ENCODE results near the gene KRT8.

The KRT8 gene

DNA sequence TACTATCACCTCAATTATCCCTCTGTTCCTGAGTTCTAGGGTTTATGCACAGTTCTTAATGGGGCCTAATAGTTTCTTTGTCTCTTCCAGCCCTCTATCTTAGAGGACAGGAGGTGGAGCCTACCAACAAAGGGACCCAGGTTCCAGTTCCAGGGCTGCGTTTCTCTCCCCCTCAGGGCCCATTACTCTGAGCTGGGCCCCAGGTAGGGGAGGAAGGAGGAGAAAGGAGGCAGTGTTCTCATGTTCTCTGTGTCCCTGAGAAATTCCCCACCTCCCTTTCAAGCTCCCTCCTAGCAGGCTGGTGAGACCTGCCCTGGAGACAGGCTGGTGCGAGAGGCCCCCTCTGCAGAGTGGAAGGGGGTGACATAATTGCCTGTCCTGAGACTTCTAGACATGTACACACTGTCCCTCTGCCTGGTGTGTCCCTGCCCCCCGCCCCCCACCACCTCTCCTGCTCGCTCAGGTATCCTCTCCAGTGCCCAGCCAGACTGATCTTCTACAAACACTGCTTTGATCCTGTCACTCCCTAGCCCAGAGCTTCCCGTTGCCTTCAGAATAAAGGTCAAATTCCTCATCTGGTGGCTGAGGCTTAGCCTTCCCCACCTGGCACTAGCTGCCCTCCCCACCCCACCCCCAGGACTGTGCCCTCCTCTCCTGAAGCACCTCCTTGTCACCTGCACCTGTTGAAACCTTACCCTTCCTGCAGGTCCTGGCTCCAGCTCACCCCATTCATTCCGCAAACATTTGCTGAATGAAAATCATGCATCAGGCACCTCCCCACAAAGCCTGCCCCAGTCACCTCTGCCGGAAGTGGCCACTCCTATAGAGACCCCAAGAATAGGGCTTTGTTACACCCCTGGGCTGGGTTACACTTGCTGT lies 21.1 kb upstream of the KRT8 start:
- no peak for DNase-seq (ENCODE audit: extremely low read depth in 1 of 2, low read depth in 1 of 2)

DNA sequence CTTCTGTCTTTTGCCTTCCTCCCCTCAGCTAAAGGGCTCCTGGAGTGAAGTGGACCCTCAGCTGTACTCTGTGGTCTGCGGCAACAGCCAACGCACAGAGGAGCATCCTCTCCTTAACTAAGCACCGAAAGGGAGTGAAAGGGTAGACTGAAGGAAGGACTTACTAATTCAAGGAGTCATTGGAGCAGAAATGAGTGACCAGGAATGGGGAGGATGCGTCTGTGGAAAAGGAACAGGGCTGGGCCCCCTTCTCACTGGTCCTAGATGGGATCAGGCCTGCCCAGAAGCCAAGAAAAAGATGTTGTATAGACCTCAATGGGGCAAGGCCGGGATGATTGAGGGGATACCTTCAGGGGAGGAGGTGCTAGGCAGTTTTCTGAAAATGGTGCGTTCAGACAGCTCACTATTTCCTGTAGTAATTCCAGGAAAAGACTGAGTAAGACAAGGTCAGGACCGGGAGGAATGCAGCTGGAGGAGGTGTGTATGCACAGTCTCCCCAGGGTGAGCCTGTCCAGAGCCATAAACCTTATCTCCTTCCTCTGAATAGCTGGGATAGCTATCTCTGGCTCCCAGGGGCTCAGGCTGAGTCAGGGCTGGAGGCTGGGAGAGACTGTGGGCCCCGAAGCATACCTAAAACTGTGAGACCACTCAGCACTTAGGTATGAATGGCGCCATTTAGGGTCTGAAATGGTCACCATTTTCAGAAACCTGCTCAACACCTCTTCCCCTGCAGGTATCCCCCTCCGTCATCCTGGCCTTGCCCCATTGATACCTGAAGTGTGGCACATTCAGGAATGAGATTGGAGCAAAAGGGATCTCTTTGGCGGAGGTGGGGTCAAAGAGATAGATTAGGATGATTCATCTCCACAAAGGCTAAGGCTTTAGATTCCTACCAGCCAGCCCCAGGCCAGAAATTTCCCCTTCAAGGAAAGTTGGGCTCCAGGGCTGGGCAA lies 20.2 kb upstream of the KRT8 start:
- DNase-seq (ENCODE audit: extremely low read depth in 1 of 2, low read depth in 1 of 2), result no peak

DNA sequence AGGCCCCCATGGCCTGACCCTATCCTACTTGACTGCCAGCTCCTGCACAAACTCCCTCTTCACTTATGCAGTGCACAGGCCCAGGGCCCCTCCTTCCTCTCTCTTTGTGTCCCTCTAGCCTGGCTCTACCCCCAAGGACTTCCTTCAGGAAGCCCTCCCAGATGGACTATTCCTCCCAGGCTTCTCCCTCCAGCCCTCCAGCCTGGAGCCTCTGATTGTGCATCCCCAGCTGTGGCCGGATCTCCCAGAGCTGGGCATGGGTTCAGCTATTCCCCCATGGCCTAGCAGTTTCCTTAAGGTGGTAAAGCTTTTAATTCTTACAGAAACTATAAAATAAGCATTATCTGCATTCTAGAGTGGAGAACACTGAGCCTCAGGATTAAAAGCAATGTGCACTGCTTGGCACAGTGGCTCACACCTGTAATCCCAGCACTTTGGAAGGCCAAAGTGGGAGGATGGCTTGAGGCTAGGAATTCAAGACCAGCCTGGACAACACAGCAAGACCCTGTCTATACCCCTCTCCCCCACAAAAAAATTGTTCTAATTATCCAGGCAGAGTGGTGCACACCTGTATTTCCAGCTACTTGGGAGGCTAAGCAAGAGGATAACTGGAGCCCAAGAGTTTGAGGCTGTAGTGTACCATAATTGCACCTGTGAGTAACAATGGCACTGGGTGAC lies 16.8 kb upstream of the KRT8 start:
- no peak for DNase-seq (ENCODE audit: extremely low read depth in 1 of 2, low read depth in 1 of 2)

DNA sequence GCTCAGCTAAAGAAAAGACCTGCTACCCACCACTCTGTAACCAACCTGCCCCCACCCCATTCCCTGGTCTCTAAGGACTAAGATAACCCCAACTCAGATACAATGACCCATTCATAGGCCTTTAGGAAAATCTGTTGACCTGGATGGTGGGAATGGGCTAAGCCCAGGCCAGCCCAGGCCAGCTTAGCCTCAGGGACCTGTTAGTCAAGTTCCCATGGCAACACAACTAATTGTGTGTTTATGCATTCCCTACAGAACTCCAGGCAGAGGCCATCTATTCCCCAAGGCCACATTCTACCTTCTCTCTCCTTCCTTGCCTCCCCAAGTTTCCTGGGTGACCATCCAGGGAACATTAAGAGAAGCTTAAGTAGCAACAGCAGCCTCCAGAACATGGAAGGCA lies 16.1 kb upstream of the KRT8 start:
- no peak for DNase-seq (ENCODE audit: extremely low read depth in 1 of 2, low read depth in 1 of 2)

DNA sequence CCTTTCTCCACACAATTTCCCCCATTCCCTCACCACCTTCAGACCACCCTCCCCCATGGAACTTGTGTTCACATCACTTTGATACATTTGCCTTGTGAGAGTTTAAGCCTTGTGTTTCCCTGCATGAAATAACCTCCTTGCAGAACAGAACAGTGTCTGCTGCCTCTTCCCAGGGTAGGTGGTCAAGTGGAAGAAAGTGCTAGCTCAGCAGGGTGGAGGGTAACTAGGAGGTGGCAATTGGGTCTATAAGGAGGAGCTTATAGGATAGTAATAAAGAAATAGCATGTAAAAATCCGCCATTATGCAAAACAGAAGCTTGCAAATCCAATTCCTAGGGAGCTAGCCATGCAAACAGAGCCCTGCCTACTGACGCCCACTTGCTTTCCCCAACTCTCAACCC lies 13.9 kb upstream of the KRT8 start:
- no peak for DNase-seq (ENCODE audit: extremely low read depth in 1 of 2, low read depth in 1 of 2)

DNA sequence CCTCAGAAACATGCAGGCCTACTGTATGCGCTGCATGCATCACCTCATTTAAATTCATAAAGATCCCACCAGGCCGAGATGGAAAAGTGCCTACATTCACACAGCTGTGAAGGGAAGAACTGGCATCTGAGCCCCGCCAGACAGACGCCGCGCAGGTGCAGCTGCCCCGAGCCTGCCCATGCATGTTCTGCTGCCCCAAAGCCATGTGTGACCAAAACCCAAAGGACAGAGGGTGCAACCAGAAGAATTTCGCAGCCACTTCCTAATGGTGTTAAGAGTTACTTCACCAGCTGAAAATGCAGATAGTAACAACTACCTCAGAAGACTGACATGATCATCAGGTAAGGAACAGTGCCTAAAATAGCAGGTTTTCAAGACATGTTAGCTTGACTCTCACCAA lies 13.5 kb upstream of the KRT8 start:
- DNase-seq (ENCODE audit: extremely low read depth in 1 of 2, low read depth in 1 of 2), result no peak

DNA sequence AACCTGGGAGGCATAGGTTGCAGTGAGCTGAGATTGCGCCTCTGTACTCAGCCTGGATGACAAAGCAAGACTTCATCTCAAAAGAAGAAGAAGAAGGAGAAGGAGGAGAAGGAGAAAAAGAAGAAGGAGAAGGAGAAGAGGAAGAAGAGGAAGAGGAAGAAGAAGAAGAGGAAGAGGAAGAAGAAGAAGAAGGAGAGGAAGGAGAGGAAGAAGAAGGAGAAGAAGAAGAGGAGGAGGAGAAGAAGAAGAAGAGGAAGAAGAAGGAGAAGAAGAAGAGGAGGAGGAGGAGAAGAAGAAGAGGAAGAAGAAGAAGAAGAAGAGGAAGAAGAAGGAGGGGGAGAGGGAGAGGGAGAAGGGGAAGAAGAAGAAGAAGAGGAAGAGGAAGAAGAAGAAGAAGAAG lies 12.9 kb upstream of the KRT8 start:
- DNase-seq (ENCODE audit: extremely low read depth in 1 of 2, low read depth in 1 of 2), result no peak

DNA sequence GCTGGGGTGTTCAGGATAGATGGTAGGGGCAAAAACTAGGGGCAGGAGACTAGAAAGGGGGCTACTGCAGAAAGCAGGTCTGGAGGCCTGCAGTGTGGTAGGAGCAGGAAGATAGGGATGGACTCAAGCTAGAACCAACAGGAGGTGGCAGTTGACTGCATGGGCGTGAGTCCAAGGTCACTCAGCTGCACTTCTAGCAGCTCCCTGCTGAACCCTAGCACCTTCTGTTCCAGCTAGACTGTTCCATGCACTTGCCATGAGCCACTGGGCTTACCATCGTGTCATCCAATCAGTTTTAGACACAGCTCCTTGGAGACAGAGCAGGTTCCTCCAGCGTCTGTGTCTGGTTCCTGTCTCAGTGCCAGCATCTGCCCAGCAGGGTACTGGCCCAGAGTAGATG lies 11.3 kb upstream of the KRT8 start:
- DNase-seq (ENCODE audit: extremely low read depth in 1 of 2, low read depth in 1 of 2), result no peak

DNA sequence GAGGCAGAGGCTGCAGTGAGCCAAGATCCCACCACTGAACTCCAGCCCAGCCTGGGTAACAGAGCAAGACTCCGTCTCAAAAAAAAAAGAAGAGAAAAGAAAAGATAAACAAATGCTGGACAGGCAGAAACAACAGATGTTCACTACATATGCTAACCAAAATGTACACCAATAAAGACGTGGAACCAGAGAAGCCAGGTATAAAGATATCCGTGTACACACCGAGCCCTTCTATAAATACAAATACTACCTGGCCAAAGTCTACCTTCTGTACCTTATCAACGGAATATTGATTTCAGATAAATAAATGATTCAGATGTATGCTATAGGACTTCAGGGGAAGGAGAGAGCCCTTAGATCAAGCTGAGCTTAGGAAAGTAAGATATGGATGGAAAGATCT lies 10.8 kb upstream of the KRT8 start:
- no peak for DNase-seq (ENCODE audit: extremely low read depth in 1 of 2, low read depth in 1 of 2)

DNA sequence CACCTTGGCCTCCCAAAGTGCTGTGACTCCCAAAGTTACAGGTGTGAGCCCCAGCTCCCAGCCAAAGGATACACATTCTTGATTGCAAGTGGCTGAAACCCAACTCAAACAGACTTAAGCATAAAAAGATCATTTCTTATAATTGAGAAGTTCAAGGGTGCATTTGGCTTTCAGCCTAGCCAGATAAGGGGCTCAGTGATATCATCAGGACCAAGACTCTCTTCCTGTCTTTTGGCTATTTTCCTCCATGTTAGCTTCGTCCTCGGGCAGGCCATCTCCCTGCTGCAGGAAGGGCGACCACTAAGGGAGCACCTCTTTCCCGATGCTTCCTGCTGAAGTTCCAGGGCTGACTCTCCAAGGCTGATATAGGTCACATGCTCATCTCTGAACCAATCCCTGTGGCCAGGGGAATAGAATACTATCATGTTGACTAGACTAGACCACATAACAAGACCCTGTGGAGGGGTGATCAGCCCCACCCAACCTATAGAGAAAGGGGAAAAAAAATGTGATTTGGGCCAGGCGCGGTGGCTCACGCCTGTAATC lies 9.8 kb upstream of the KRT8 start:
- no peak for DNase-seq (ENCODE audit: extremely low read depth in 1 of 2, low read depth in 1 of 2)

DNA sequence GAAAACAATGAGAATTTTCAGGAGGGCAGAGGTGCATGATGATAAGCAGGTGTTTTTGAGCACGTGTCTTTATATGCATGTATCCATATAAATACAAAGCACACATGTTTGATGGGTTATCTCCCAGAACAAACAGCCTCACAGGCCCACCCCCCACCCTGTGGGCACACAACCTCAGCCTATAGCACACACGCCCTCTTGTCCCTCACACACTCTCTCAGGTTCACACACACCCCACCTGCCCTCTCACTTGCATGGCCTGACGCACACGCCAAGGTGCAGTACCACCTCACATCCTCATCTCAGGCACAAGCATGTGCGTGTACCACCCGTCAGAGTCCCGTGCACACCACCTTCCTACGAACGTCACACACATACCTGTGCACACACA lies 8.6 kb upstream of the KRT8 start:
- DNase-seq (ENCODE audit: extremely low read depth in 1 of 2, low read depth in 1 of 2), result no peak

DNA sequence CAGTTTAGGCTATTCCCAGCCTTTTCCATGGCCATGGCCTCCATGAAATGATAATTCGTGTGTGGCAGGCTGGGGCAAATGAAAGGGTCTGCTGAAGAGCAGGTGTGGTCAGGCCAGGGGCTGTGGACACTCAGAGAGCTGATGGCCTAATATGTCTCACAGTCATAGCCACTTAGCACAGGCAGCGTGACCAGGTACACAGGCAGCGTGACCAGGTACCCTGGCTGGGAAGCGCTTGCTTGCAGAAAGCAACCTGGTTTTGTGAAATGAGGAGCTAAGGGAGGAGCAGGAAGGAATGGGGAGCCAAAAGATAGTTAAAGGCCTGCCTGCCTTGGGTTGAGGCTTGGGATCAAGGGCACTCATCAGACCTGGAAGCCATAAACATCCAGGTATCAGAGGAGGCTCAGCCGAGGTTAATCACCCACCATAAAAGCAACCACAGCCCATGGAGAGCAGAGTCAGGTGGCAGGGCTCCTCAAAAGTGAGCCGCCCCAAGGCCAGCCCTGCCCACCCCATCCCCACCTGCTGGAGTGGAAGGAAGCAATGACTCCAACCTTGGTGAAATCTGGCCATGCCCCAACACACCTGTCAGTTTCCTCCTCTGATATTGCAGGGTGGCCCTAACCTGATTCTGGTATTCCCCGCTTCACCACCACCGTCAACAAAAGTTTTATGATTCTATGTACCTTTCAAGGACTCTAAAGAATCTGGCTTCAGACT lies 8.0 kb upstream of the KRT8 start:
- DNase-seq (ENCODE audit: extremely low read depth in 1 of 2, low read depth in 1 of 2), result no peak

DNA sequence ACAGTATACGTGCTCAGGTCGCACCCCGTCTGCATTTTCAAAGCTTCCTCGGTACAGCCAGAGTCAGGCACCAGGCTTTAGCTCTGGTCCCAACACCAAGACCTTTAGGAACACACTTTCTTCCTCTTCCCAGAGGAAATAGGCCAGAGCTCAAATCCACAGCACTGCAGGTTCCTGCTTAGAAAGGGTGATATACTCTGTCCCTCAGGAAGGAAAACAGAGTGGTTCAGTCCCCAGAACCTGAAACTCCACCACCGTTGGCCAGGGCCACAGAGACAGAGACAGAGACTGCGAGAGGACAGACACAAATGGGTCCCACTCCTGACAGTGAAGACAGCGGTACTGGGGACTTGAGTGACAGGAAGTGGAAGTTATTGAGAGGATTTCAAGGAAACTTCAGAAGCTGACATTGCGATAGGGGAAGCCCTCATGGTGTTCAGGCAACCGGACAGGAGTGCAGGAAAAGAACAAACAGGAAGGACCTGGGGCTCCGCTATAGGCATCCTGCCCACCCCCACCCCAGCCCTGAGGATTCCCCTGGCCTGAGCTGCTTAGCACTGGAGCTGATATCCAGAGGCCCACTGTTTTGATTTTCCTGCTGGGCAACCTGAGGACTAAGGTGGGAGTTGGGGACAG lies 5.5 kb upstream of the KRT8 start:
- DNase-seq (ENCODE audit: extremely low read depth in 1 of 2, low read depth in 1 of 2), result no peak

DNA sequence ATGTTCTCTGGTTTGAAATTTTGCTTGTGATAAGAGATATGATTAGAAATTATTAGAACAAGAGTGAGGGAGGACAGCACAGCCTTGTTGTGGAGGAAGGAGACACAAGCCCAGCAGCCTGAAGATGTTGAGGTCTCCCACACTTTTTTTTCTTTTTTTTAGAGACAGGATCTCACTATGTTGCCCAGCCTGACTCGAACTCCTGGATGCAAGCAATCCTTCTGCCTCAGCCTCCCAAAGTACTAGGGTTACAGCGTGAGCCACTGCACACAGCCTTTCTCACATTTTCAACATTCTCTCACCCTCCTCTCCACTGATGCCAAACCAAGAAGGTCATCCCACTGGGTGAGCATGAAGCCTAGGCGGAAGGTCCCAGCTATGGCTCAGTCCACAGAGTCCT lies 4.9 kb upstream of the KRT8 start:
- no peak for DNase-seq (ENCODE audit: extremely low read depth in 1 of 2, low read depth in 1 of 2)

DNA sequence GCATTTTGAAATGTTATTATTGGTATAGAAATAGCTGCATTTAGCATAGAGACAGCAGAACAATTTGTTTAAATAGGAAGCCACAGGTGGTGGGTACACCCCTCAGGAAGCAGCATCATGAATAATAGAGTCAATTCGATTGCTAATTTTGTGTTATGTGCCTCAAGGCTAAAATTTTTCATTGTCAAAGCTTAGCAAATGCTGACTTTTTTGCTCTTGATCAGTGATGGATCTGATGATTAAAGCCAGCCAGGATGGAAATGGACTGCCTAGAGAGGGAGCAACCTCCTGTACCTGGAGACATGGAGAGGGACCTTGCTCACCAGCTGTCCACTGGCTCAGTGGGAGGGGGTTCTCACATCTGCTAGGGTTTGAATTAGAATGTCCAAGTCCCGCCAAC lies 4.5 kb upstream of the KRT8 start:
- DNase-seq (ENCODE audit: extremely low read depth in 1 of 2, low read depth in 1 of 2), result no peak

DNA sequence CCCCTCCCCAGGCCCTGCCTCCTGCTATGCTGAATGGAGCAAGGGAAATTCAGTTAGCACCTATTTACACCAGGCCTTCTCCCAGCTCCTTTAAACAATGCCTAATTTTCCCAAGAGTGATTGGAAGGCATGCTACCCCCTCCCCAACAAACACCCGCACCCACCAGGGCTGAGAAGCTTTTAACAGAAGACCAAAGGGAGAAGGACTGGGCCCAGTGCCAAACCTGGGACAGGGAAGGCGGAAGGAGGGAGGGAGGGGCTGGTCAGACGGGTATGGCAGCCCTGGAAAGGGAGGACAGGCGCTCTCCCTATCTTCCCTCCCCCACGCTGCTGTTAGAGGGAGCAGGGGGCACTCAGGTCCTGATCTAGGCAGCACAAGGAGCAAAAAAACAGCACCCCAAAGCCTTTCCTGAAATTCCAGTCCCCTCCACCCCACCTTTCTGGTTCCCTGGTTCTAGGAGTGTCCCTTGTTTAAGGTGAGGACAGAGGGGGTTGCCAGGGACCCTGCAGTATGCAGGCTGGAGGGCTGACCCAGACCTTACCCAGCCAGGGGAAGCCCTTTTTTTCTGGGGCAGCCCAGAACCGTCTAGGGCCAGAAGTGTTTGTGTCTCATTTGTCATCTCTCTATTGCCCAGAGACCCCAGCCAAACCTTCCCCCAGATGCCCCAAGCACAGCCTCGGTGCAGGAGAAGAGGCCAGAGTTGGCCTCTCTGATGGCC lies 2.4 kb upstream of the KRT8 start:
- no peak for DNase-seq (ENCODE audit: extremely low read depth in 1 of 2, low read depth in 1 of 2)

DNA sequence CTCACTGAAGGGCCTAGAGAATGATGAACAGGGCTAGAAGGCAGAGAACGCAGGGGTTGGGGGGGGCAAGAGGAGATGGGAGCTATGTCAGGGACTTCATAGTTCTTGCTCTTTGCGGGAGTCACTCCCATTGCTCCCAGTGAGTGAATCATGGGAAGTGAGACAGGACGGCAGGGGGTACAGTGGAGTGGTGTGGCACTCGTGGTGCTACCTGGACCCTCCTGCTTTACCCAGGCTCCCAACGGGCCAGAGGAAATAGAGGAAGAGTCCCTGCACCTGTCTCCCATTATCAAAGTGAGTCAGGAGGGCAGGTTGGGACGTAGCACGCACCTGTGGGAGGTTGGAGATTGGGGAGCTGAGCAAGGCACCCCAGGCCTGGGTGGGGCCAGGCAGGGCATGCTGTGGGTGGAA lies 1.3 kb upstream of the KRT8 start:
- no peak for DNase-seq (ENCODE audit: extremely low read depth in 1 of 2, low read depth in 1 of 2)

DNA sequence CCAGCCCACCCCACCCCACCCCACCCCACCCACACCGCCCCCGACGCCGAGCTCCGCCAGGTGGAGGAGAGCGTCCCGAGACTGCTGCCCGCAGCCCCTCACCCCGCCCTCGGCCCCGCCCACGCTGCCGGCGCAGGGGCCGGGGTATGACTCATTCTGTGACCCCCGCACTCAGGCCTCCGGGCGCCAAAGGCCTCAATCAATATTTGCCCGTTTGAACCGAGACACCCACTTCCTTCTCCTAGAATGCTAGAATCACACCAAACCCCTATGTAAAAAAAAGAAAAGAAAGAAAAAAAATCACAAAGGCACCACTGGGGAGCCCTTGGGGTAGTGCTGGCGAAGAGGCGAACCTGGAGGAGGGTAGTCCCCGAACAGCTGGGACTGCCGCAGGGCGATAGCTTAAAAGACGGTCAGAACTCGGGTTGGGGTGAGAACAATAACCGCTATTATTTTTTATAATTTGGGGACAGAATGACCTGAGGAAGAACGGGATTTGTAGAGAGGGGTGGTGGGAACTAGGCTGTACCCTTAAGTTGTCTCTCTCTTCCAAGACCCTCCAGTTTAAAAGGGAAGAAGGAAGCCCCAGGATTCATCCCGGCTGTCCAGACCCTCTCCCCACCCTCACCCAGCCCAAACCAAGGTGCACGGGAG lies 894 bp downstream of the KRT8 start:
- no peak for DNase-seq (ENCODE audit: extremely low read depth in 1 of 2, low read depth in 1 of 2)
